ENCODE measurements around the gene TXN. TPM values are rescaled to one million over a fixed set of nuclear protein-coding genes. Genes with fewer than 3 reads are reported as not detected.

TXN gene
- total and polyA plus RNA-seq, 2 of the 4 experiments (the other 2 are of a cell fraction) = 277 to 578 TPM

DNA sequence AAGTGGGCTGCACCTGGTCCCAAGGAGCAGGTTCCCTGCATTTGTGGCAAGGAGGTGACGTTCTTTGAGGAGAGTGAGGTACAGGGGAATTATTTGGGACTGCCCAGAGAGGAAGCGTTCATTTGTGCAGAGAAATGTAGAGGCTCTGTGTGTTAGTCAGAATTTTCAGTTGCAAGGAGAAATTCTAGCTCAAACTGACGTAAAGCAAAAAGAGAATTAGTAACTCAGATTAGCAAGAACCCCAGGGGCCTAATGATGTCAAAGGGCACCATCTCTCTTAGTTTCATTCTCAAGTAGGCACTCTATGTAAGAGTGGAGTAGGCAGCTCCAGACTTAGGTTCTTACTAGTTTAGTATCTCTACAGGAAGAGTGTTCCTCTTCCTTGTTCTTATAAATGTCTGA, 2.4 kb upstream of the TXN start:
- H4K91ac ChIP-seq (ENCODE audit: insufficient read depth, low read depth, low read length) = no peak overlapping the region
- no peaks in the 10 kb centered on the region for H3K36me3 ChIP-seq (ENCODE audit: control insufficient read depth, insufficient read depth, low read length)
- peaks cover 4% of the 10 kb centered on the region; the same call in 1 of the 2 replicates for H3K9me1 ChIP-seq (ENCODE audit: insufficient read depth, low read length)
- no peak overlapping the region for H3K9ac ChIP-seq (ENCODE audit: low read depth, low read length)
- no peak overlapping the region for H3K4ac ChIP-seq (ENCODE audit: low read depth, low read length)
- no peak overlapping the region for H2BK5ac ChIP-seq (ENCODE audit: low read depth, low read length, poor library complexity, severe bottlenecking)
- H3K27ac ChIP-seq (ENCODE audit: insufficient read depth, low read length) = no peak overlapping the region
- no peak overlapping the region for H3K4me2 ChIP-seq (ENCODE audit: low read depth, low read length)
- no peak overlapping the region for H3K14ac ChIP-seq (replicated peaks; ENCODE audit: low read depth, low read length)
- peaks cover 23% of the 10 kb centered on the region for H4K20me1 ChIP-seq (ENCODE audit: insufficient read depth, low read length)
- ChIA-PET CTCF (no interaction called here), POLR2A (ENCODE audit: unreplicated experiment) (no interaction called here)
- no peak overlapping the region for H3K4me3 ChIP-seq (ENCODE audit: insufficient read depth, low read depth, low read length)
- no peak overlapping the region for H2AK9ac ChIP-seq (replicated peaks; ENCODE audit: low read depth, low read length, poor library complexity)
- H2BK120ac ChIP-seq (ENCODE audit: low read depth, low read length) = no peak overlapping the region
- peaks cover 7 to 32% of the 10 kb centered on the region in 2 experiments; a peak in 2 of 4 replicates for H3K79me1 ChIP-seq (ENCODE audit: low read depth in 1 of 2, low read length in 2 of 2)
- H4K5ac ChIP-seq (ENCODE audit: low read depth, low read length) = no peak overlapping the region
- intact Hi-C loops (cut with micrococcal nuclease) (loop anchor here (5.0 to 10.0 kb wide), 6 partner anchors 94 to 364 kb away; partner anchors contain the start of gene SVEP1), in situ Hi-C loops (cut with MboI; ENCODE audit: low sequenced_read_pairs) (no loop called here), dilution Hi-C loops (cut with HindIII; ENCODE audit: low sequenced_read_pairs, unreplicated experiment) (no loop called here)
- no peak overlapping the region for H3K23ac ChIP-seq (ENCODE audit: low read depth, low read length)
- no peak for DNase-seq
- H2AFZ ChIP-seq (replicated peaks; ENCODE audit: low read length, poor library complexity) = no peak overlapping the region
- no peak overlapping the region for H2BK20ac ChIP-seq (ENCODE audit: low read depth, low read length)
- BruUV-seq (replicated peaks) = no TSS peak
- H2BK15ac ChIP-seq (ENCODE audit: low read depth, low read length) = no peak overlapping the region
- no peak overlapping the region for H4K8ac ChIP-seq (ENCODE audit: low read depth in 2 of 2, low read length in 2 of 2)
- ATAC-seq (ENCODE audit: low read depth) = no peak
- H3K4me1 ChIP-seq (ENCODE audit: control insufficient read depth, insufficient read depth, low read length) = peaks cover 12% of the 10 kb centered on the region
- H3K9me3 ChIP-seq (ENCODE audit: control insufficient read depth, insufficient read depth, low read length) = no peaks in the 10 kb centered on the region
- H3K56ac ChIP-seq (ENCODE audit: extremely low read depth, insufficient read depth, low read length) = no peak overlapping the region
- H3K27me3 ChIP-seq (ENCODE audit: control insufficient read depth, insufficient read depth, low read length) = no peaks in the 10 kb centered on the region
- TF ChIP-seq, protein P1, sequence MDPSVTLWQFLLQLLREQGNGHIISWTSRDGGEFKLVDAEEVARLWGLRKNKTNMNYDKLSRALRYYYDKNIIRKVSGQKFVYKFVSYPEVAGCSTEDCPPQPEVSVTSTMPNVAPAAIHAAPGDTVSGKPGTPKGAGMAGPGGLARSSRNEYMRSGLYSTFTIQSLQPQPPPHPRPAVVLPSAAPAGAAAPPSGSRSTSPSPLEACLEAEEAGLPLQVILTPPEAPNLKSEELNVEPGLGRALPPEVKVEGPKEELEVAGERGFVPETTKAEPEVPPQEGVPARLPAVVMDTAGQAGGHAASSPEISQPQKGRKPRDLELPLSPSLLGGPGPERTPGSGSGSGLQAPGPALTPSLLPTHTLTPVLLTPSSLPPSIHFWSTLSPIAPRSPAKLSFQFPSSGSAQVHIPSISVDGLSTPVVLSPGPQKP (IDR thresholded peaks at IDR 0.05; ENCODE audit: borderline replicate concordance, low read depth, low read length) = no peak
- TF ChIP-seq POLR2A (IDR thresholded peaks at IDR 0.05; ENCODE audit: low read depth, low read length) = no peak
- TF ChIP-seq CHD1 (IDR thresholded peaks at IDR 0.05; ENCODE audit: low read depth, low read length) = no peak
- TF ChIP-seq BHLHE40 (IDR thresholded peaks at IDR 0.05; ENCODE audit: low read depth, low read length) = no peak
- TF ChIP-seq RFX5 (IDR thresholded peaks at IDR 0.05; ENCODE audit: low read depth, low read length) = no peak
- no peak for TF ChIP-seq CEBPB (IDR thresholded peaks at IDR 0.05; ENCODE audit: low read depth, low read length)
- TF ChIP-seq MAZ (IDR thresholded peaks at IDR 0.05; ENCODE audit: borderline replicate concordance, low read depth, low read length) = no peak
- no peak for TF ChIP-seq RCOR1 (IDR thresholded peaks at IDR 0.05; ENCODE audit: insufficient replicate concordance, low read length)
- no peak for TF ChIP-seq NFE2L2 (IDR thresholded peaks at IDR 0.05; ENCODE audit: low read depth, low read length)
- TF ChIP-seq, protein P2, sequence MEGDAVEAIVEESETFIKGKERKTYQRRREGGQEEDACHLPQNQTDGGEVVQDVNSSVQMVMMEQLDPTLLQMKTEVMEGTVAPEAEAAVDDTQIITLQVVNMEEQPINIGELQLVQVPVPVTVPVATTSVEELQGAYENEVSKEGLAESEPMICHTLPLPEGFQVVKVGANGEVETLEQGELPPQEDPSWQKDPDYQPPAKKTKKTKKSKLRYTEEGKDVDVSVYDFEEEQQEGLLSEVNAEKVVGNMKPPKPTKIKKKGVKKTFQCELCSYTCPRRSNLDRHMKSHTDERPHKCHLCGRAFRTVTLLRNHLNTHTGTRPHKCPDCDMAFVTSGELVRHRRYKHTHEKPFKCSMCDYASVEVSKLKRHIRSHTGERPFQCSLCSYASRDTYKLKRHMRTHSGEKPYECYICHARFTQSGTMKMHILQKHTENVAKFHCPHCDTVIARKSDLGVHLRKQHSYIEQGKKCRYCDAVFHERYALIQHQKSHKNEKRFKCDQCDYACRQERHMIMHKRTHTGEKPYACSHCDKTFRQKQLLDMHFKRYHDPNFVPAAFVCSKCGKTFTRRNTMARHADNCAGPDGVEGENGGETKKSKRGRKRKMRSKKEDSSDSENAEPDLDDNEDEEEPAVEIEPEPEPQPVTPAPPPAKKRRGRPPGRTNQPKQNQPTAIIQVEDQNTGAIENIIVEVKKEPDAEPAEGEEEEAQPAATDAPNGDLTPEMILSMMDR (conservative IDR thresholded peaks at IDR 0.05; ENCODE audit: low read depth, low read length) = no peak
- TF ChIP-seq MAFK (IDR thresholded peaks at IDR 0.05; ENCODE audit: low read depth, low read length) = no peak
- no peak for TF ChIP-seq SMC3 (IDR thresholded peaks at IDR 0.05; ENCODE audit: low read depth, low read length)
- TF ChIP-seq RAD21 (IDR thresholded peaks at IDR 0.05; ENCODE audit: low read length) = no peak
- no peak overlapping the region for H3K18ac ChIP-seq (ENCODE audit: low read depth, low read length)
- WGBS, 2 experiments (ENCODE audit: extremely low coverage in 2 of 2, insufficient read length in 1 of 2) = 100% methylated on average over 1 of the region's 3 CpGs; no CpG with 5 or more reads in 1 of the 2 experiments
- no peak overlapping the region for H2AK5ac ChIP-seq (ENCODE audit: low read depth, low read length)

Data from IMR-90 (cell line).